Medulla oblongata (tissue), 1 donor: ENCODE data around the gene C16orf78.

Source experiments
- DNase-seq: peaks from one replicate; pipeline ENCODE4 v3.0.0-alpha.2; 2015; ENCODE audit errors: extremely low spot score

C16orf78 gene

GRCh38 chr16:49382916-49383315, 9.3 kb downstream of the C16orf78 start:
- no peak for DNase-seq

DNA sequence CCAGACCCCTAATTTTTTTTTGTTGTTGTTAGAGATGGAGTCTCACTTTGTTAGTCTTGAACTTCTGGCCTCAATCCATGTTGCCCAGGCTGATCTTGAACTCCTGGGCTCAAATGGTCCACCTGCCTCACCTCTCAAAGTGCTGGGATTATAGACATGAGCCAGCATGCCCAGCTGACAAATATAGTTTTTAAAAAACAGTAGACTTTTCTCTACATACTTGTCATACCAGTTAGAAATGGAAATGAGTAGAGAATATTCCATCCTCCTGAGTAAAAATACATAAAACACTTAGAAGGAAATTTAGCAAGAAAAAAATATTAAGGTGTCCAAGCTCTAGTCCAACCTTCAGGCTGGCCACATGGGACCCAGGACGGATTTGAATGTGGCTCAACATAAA, 21.4 kb downstream of the C16orf78 start:
- DNase-seq = no peak

DNA sequence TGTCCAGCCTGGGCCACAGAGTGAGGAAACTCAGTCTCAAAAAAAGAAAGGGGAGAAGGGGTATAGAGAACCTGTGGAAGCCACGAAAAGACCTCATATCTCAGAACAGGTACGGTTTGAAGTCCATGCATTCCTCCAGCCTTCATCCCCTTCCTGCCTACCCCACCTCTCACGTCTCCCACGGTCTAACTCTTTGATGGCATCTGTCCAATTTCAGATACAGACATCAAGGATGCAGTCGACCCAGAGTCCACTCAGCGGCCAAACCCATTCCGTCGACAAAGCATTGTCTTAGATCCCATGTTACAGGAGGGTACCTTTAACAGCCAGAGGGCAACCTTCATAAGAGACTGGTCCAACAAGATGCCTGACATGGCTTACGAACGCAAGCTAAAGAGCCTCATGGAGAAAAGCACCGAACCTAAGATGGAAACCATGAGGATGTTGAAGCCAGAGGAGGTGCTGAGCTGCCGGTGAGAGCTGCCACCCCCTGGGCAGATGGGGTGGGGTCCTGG, 22.7 kb downstream of the C16orf78 start:
- no peak for DNase-seq

DNA sequence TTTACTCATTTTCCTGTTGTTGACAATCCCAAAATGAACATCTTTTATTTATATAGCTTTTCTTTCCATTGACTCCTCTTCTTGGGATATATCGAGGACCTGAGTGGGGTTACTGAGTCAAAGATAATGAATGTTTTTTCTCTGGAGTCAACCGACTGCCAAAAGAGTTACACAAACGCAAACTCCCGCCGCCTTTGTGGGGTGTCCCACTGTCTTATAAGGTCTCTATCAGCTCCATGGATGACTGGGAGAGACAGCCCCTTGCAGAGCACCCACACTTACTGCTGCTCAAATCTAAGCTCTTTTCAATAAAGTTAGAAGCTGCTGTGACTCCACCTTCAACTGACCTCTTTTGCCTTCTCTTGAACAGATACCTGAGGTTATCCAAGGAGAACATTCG, 25.2 kb downstream of the C16orf78 start:
- no peak for DNase-seq

- no peak for DNase-seq
Observed at GRCh38 chr16:49399594-49400364, 26.2 kb downstream of the C16orf78 start.

DNA sequence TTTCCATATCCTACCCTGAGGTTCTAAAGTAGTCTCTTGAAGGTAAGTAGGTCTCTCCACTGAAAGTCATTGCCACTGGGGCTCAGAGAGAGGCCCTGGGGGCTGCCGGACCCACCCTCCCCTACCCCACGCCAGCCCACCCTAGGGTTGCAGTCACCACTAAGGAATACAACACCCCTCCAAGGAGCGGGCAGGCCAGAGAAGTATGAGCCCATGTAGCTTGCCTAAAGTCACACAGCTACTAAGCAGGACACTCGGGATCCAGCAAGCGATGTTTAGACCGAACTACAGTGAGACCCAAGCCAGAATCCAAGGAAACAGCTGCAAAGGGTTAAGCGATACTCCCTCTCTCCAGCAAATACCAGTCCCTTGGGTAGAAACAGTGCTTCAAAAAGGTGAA, 27.0 kb downstream of the C16orf78 start:
- no peak for DNase-seq

GRCh38 chr16:49405123-49405522, 31.5 kb downstream of the C16orf78 start:
- DNase-seq = no peak

GRCh38 chr16:49405530-49405929, 31.9 kb downstream of the C16orf78 start:
- DNase-seq = no peak

DNA sequence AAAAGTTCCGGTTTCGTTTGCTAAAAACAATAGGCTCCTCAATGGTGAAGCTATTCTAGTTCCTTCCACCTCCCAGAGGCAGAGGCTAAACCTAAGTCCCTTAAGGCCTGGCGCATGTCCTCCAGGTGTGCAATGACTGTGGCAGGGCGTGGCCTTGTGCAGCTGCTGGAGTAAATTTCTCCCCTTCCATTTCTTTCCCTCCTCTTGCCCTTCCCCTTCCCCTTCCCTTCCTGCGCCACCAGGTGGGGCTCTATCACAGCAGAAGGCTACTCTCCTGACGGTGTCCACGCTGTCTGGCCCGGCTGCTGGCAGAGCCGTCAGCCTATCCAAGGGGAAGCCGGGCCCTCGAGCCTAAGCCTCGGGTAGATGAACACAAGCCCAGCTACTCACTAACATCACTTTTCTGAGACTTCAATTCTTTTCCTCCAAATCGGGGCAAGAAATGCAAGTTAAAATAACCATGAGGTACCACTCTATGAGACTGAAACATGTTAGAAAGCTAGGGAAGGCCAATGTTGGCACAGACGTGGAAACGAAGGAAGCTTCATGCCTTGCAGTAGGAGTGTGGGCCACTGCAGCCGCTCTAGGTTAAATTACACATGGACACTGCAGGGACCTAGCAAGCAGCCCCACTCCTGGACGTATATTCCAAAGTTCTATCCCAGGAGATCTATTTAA, 34.4 kb downstream of the C16orf78 start:
- peak; percentile 87 for DNase-seq

DNA sequence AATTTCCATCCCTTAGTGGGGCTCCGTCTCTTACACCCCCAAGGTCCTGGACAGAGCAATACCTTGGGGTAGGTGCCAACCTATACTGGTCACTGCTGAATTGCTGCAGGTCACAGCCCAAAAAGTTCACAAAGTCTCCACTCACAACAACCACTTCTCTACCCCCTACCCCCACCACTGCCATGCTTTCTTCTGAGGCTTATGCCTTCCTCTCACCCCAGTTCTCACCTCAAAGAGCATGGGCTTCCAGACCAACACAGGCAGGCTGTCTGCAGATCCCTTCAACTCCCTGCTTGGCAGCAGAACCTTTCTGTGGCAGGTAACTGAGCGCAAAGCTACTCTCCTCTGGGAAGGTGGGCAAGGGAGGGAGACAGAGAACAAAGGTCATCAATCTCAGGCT, 35.5 kb downstream of the C16orf78 start:
- DNase-seq = no peak

GRCh38 chr16:49410226-49410625, 36.6 kb downstream of the C16orf78 start:
- no peak for DNase-seq

GRCh38 chr16:49411121-49411970, 37.7 kb downstream of the C16orf78 start:
- DNase-seq = no peak

DNA sequence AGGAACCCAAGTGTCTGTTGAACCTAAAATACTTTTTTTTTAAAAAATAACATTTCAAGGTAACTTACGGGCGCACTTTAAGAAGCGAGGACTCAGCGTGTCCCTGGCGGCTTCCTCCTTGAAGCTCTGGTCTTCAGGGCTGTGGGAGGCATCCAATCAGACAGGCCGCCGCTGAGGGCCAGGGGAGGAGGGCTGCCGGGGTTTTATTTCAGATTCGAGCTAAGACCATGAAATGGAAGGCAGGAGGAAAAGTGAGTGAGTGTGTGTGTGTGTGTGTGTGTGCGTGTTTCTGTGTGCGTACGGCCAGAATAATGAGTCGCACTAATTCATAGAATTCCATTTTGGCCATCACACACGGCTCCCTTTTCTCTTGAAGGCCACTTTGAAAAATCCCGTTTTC, 41.1 kb downstream of the C16orf78 start:
- DNase-seq = no peak

DNA sequence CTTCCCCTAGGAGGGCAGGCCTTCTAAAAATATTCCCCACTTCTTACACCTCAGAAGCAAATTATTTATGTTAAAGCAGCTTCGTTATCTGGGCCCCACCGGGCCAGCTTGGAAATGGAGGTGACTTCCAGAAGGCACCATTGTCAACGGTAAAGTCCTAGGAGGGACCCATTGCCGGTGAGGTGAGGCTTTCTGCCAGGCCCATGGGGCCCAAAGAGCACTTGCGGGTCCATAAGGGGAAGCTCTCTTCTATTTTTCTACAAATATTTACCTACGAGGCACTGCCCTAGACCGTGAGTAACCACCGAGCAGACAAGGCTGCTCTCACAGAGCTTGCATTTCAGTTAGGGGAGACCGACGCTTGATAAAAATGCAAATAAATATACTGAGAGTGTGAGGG, 41.5 kb downstream of the C16orf78 start:
- no peak for DNase-seq

DNA sequence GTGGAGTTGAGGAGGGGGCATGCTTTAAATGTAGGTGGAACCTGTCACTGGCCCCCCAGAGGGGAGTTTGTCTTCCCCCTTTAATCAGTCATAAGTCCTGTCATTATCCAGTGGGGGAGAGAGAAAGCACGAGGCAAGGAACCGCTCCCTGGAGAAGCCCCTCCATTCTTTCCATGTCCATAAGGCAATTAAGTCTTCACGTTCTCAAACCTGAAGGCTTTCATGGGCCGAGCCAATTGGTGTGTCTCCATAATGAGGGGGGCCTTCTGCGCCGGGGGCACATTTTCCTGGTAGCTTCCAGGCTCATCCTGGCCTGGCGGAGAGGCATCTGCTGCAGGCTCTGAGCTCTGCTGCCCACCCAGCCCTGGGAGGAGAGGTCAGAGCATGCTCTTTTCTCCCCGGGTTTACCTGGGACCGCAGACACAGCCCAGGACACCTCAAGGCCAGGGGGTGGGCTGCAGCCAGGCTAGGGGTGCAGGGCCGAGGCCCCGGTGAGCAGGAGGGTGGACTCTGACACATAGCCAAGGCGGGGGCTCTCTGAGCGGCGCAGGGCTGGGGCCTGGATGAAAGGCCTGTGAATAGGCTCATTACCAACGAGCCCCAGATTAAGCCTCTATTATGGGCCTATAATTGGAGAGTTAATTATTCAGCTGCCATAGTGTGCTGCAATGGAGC, 42.5 kb downstream of the C16orf78 start:
- DNase-seq = no peak

DNA sequence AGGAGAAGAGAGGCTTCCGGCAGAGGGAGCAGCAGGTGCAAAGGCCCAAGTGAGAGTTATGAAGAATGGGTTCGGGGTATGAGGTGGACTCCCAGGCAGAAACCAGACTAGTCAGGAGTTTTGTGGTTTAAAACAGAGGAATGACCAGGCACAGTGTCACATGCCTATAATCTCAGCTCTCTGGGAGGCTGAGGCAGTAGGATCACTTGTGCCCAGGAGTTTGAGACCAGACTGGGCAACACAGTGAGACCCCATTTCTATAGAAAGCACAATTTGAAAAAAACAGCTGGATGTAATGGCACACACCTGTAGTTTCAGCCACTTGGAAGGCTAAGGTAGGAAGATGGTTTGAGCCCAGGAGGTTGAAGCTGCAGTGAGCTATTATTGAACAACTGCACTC, 43.8 kb downstream of the C16orf78 start:
- no peak for DNase-seq

- DNase-seq = no peak
Observed at GRCh38 chr16:49419006-49419405, 45.4 kb downstream of the C16orf78 start.

- DNase-seq = no peak
Observed at GRCh38 chr16:49419862-49420261, 46.3 kb downstream of the C16orf78 start.

- no peak for DNase-seq
Observed at GRCh38 chr16:49422896-49423295, 49.3 kb downstream of the C16orf78 start.

DNA sequence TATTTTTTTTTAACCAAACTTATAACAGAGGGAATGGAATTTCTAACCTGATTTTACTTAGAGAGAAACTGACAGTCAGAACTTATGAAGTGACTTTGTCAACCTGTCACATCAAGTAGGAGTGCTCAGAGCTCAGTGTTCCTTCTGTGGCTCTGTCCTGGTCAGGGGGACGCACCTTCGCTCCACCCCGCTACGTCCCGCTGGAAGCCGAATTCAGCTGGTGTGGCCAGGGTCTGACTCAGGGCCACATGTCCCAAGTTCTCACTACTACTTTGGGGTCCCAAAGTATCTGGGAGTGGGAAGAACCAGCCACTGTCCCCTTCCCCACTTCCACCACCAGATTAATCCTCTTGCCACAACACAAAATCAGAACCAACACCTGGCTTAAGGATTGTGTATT, 51.4 kb downstream of the C16orf78 start:
- DNase-seq = no peak

DNA sequence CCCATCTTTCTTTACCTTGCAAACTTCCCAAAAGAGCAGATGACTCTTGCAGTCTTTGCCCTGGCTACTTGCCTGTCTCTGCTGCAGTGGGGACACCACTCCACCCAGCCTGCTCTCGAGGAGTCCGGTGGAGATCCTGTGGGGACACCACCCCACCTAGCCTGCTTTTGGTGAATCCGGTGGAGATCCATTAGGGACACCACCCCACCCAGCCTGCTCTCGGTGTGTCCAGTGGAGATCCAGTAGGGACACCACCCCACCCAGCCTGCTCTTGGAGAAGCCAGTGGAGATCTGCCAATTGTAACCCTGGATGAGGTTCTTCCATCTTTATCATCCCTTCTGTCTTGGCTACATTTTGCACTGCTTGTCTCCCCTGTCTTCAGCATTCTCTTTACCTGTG, 54.2 kb downstream of the C16orf78 start:
- no peak for DNase-seq

GRCh38 chr16:49428808-49429207, 55.2 kb downstream of the C16orf78 start:
- DNase-seq = no peak
